ENCODE measurements around the gene HLA-DRB5. TPM values are rescaled to one million over a fixed set of nuclear protein-coding genes. Genes with fewer than 3 reads are reported as not detected.
"Not testable (repeated sequence)": the region's sequence is repeated elsewhere in the genome, so short reads cannot be mapped to it uniquely, and the experiment has no call there.

Gene HLA-DRB5
- total RNA-seq, result under 1 TPM in 1 of 2 experiments, not detected in 1; 0.26 TPM

- H3K4me1 Mint-ChIP-seq, result no peaks in the 10 kb centered on the region
- ATAC-seq (ENCODE audit: low read depth), result no peak
- H3K36me3 Mint-ChIP-seq, result peaks cover 1% of the 10 kb centered on the region
- POLR2A ChIA-PET, result interaction anchor here (0.8 kb wide), 1 partner anchor 59 kb away, joined by 3 read pairs; the partner anchor contains the start of gene HLA-DRB1
- peak within 1 kb of the TSS; percentile 58 for H3K4me3 Mint-ChIP-seq
- H3K27me3 Mint-ChIP-seq, result peaks cover 7% of the 10 kb centered on the region
- no peak within 1 kb of the TSS for H3K27ac Mint-ChIP-seq
- peak; percentile 4 for DNase-seq
- H3K9me3 Mint-ChIP-seq, result no peaks in the 10 kb centered on the region
Observed at GRCh38 chr6:32529697-32530430, at the start of gene HLA-DRB5. TSS of gene HLA-DRB5 (minus strand) at chr6:32530287. CDS start at chr6:32530224, 63 bp downstream.

- Mint-ChIP-seq H3K27me3 (peaks cover 14% of the 10 kb centered on the region), H3K9me3 (no peaks in the 10 kb centered on the region), H3K27ac (peak overlapping the region; percentile 3), H3K36me3 (no peaks in the 10 kb centered on the region), H3K4me1 (peaks cover 15% of the 10 kb centered on the region), H3K4me3 (peak overlapping the region; percentile 8)
- ATAC-seq (ENCODE audit: low read depth) (no peak), DNase-seq (no peak)
- POLR2A ChIA-PET, result interaction anchor here (1.1 kb wide), 1 partner anchor 96 kb away, joined by 3 read pairs; no protein-coding TSS in a partner anchor
Observed at GRCh38 chr6:32578962-32579361, 48.9 kb upstream of the HLA-DRB5 start.

GRCh38 chr6:32577493-32577892 is 47.4 kb upstream of the HLA-DRB5 start:
- H3K9me3 Mint-ChIP-seq; H3K4me3 Mint-ChIP-seq; H3K27me3 Mint-ChIP-seq; ATAC-seq (ENCODE audit: low read depth); H3K27ac Mint-ChIP-seq; H3K36me3 Mint-ChIP-seq; DNase-seq; POLR2A ChIA-PET: not testable (repeated sequence)
- H3K4me1 Mint-ChIP-seq, result peaks cover 15% of the 10 kb centered on the region

GRCh38 chr6:32576250-32576649 is 46.2 kb upstream of the HLA-DRB5 start:
- H3K27me3 Mint-ChIP-seq, result peaks cover 10% of the 10 kb centered on the region
- H3K9me3 Mint-ChIP-seq, result no peaks in the 10 kb centered on the region
- ATAC-seq (ENCODE audit: low read depth) (no peak), DNase-seq (no peak)
- H3K36me3 Mint-ChIP-seq, result no peaks in the 10 kb centered on the region
- no peak overlapping the region for H3K4me3 Mint-ChIP-seq
- peaks cover 15% of the 10 kb centered on the region for H3K4me1 Mint-ChIP-seq
- POLR2A ChIA-PET, result no interaction called here
- no peak overlapping the region for H3K27ac Mint-ChIP-seq

- POLR2A ChIA-PET, result no interaction called here
- ATAC-seq (ENCODE audit: low read depth) (no peak), DNase-seq (no peak)
- H3K9me3 Mint-ChIP-seq, result no peaks in the 10 kb centered on the region
- no peak overlapping the region for H3K4me3 Mint-ChIP-seq
- no peaks in the 10 kb centered on the region for H3K4me1 Mint-ChIP-seq
- peaks cover 10% of the 10 kb centered on the region for H3K27me3 Mint-ChIP-seq
- H3K36me3 Mint-ChIP-seq, result no peaks in the 10 kb centered on the region
- H3K27ac Mint-ChIP-seq, result no peak overlapping the region
Observed at GRCh38 chr6:32570363-32570905, 40.3 kb upstream of the HLA-DRB5 start.

GRCh38 chr6:32568561-32568960 is 38.5 kb upstream of the HLA-DRB5 start:
- ATAC-seq (ENCODE audit: low read depth) (no peak), DNase-seq (no peak)
- Mint-ChIP-seq H3K9me3 (no peaks in the 10 kb centered on the region), H3K27ac (no peak overlapping the region), H3K4me3 (no peak overlapping the region), H3K36me3 (no peaks in the 10 kb centered on the region), H3K27me3 (no peaks in the 10 kb centered on the region), H3K4me1 (no peaks in the 10 kb centered on the region)
- POLR2A ChIA-PET, result no interaction called here

GRCh38 chr6:32566957-32567356 is 36.9 kb upstream of the HLA-DRB5 start:
- no peak overlapping the region for H3K27ac Mint-ChIP-seq
- POLR2A ChIA-PET, result no interaction called here
- no peaks in the 10 kb centered on the region for H3K4me1 Mint-ChIP-seq
- H3K36me3 Mint-ChIP-seq, result no peaks in the 10 kb centered on the region
- peaks cover 3% of the 10 kb centered on the region for H3K27me3 Mint-ChIP-seq
- no peaks in the 10 kb centered on the region for H3K9me3 Mint-ChIP-seq
- ATAC-seq (ENCODE audit: low read depth) (no peak), DNase-seq (no peak)
- no peak overlapping the region for H3K4me3 Mint-ChIP-seq

- no peaks in the 10 kb centered on the region for H3K9me3 Mint-ChIP-seq
- ATAC-seq (ENCODE audit: low read depth) (no peak), DNase-seq (no peak)
- H3K27ac Mint-ChIP-seq, result no peak overlapping the region
- POLR2A ChIA-PET, result no interaction called here
- no peaks in the 10 kb centered on the region for H3K4me1 Mint-ChIP-seq
- H3K36me3 Mint-ChIP-seq, result no peaks in the 10 kb centered on the region
- peaks cover 3% of the 10 kb centered on the region for H3K27me3 Mint-ChIP-seq
- no peak overlapping the region for H3K4me3 Mint-ChIP-seq
Observed at GRCh38 chr6:32565511-32565910, 35.4 kb upstream of the HLA-DRB5 start.

- Mint-ChIP-seq H3K9me3 (no peaks in the 10 kb centered on the region), H3K27me3 (peaks cover 14% of the 10 kb centered on the region), H3K27ac (no peak overlapping the region), H3K36me3 (no peaks in the 10 kb centered on the region), H3K4me1 (no peaks in the 10 kb centered on the region), H3K4me3 (no peak overlapping the region)
- no peak for ATAC-seq (ENCODE audit: low read depth)
- POLR2A ChIA-PET, result no interaction called here
- no peak for DNase-seq
Observed at GRCh38 chr6:32562940-32563339, 32.9 kb upstream of the HLA-DRB5 start.

GRCh38 chr6:32559747-32560146 is 29.7 kb upstream of the HLA-DRB5 start:
- H3K4me3 Mint-ChIP-seq, result no peak overlapping the region
- no peaks in the 10 kb centered on the region for H3K9me3 Mint-ChIP-seq
- no peaks in the 10 kb centered on the region for H3K36me3 Mint-ChIP-seq
- DNase-seq, result no peak
- POLR2A ChIA-PET, result no interaction called here
- no peaks in the 10 kb centered on the region for H3K4me1 Mint-ChIP-seq
- H3K27ac Mint-ChIP-seq, result no peak overlapping the region
- peaks cover 15% of the 10 kb centered on the region for H3K27me3 Mint-ChIP-seq
- no peak for ATAC-seq (ENCODE audit: low read depth)

GRCh38 chr6:32558426-32559057 is 28.5 kb upstream of the HLA-DRB5 start:
- peaks cover 1% of the 10 kb centered on the region for H3K4me1 Mint-ChIP-seq
- DNase-seq (no peak), ATAC-seq (ENCODE audit: low read depth) (no peak)
- POLR2A ChIA-PET, result interaction anchor here (0.9 kb wide), 1 partner anchor 25 kb away, joined by 3 read pairs; no protein-coding TSS in a partner anchor
- no peak overlapping the region for H3K4me3 Mint-ChIP-seq
- no peaks in the 10 kb centered on the region for H3K36me3 Mint-ChIP-seq
- H3K9me3 Mint-ChIP-seq, result no peaks in the 10 kb centered on the region
- H3K27me3 Mint-ChIP-seq, result peaks cover 15% of the 10 kb centered on the region
- H3K27ac Mint-ChIP-seq, result no peak overlapping the region

GRCh38 chr6:32554116-32554965 is 24.3 kb upstream of the HLA-DRB5 start:
- ATAC-seq (ENCODE audit: low read depth) (no peak), DNase-seq (no peak)
- POLR2A ChIA-PET, result no interaction called here
- H3K4me3 Mint-ChIP-seq, result no peak overlapping the region
- no peaks in the 10 kb centered on the region for H3K9me3 Mint-ChIP-seq
- H3K27ac Mint-ChIP-seq, result no peak overlapping the region
- no peaks in the 10 kb centered on the region for H3K36me3 Mint-ChIP-seq
- peaks cover 16% of the 10 kb centered on the region for H3K27me3 Mint-ChIP-seq
- H3K4me1 Mint-ChIP-seq, result peaks cover 1% of the 10 kb centered on the region

GRCh38 chr6:32553037-32553742 is 23.1 kb upstream of the HLA-DRB5 start:
- H3K9me3 Mint-ChIP-seq, result no peaks in the 10 kb centered on the region

More at GRCh38 chr6:32553037-32553742, 23.1 kb upstream of the HLA-DRB5 start:
- Mint-ChIP-seq H3K36me3 (no peaks in the 10 kb centered on the region), H3K27ac (no peak overlapping the region), H3K27me3 (peaks cover 6% of the 10 kb centered on the region), H3K4me1 (peaks cover 1% of the 10 kb centered on the region), H3K4me3 (no peak overlapping the region)
- POLR2A ChIA-PET, result no interaction called here
- ATAC-seq (ENCODE audit: low read depth), result no peak
- DNase-seq, result no peak
